HL-60 (cell line): ENCODE data around the gene ZNF157.

Source experiments
- DNase-seq, 2 experiments: peaks; one replicate each; pipeline ENCODE4 v3.0.0-alpha.2; 2010 to 2020; ENCODE audit warnings: low read depth in 1 of 2, low spot score in 1 of 2
- H3K27ac ChIP-seq: fragments of 250-450 bp; sonication (Bioruptor Pico); replicated peaks from 2 replicates; pipeline ENCODE4 v1.5.1; 2020; ENCODE audit warnings: mild to moderate bottlenecking, moderate library complexity
- H3K27me3 ChIP-seq: fragments of 250-450 bp; sonication (Bioruptor Pico); 2 replicates; pipeline ENCODE4 v1.5.1; 2021; ENCODE audit warnings: mild to moderate bottlenecking, moderate library complexity; ENCODE audit not compliant: insufficient read depth, poor library complexity, severe bottlenecking
- H3K4me3 ChIP-seq: replicated peaks from 2 replicates; pipeline ENCODE4 v1.5.1; 2011; ENCODE audit warnings: mild to moderate bottlenecking, control low read depth, low read length; ENCODE audit not compliant: insufficient read depth
- GABPA ChIP-seq: IDR thresholded peaks from 2 replicates; pipeline ENCODE4 v1.6.1; 2012; ENCODE audit warnings: low read depth
- POLR2AphosphoS5 ChIP-seq: IDR thresholded peaks from 2 replicates; pipeline ENCODE4 v1.6.1; 2012; ENCODE audit warnings: low read depth
- REST ChIP-seq: IDR thresholded peaks from 2 replicates; pipeline ENCODE4 v1.6.1; 2012; ENCODE audit warnings: low read depth; ENCODE audit not compliant: insufficient replicate concordance
- SPI1 ChIP-seq: IDR thresholded peaks from 2 replicates; pipeline ENCODE4 v1.6.1; 2012; ENCODE audit warnings: low read depth, mild to moderate bottlenecking, borderline replicate concordance
- TF ChIP-seq, protein P1 (sequence below): IDR thresholded peaks from one replicate; pipeline ENCODE4 v1.5.1; 2011; ENCODE audit warnings: low read length, control low read depth, inconsistent platforms; ENCODE audit not compliant: insufficient read depth

Gene ZNF157

DNA sequence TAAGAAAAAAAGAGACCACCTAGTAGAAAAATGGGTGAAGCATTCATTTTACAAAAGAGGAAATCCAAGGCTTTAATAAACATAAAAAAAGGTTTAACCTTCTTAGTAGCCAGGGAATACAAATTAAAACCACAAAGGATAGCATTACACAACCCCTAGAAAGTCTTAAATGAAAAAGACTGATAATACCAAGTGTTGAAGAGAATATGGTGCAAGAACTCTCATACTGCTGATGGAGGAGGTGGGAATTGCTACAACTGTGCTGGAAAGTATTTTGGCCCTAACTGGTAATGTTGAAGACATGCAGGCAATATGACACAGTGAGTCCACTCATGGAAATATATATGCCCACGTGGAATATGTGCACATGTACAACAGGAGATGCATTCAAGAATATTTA lies 90.2 kb downstream of the ZNF157 start:
- TF ChIP-seq REST = no peak
- TF ChIP-seq, protein P1, sequence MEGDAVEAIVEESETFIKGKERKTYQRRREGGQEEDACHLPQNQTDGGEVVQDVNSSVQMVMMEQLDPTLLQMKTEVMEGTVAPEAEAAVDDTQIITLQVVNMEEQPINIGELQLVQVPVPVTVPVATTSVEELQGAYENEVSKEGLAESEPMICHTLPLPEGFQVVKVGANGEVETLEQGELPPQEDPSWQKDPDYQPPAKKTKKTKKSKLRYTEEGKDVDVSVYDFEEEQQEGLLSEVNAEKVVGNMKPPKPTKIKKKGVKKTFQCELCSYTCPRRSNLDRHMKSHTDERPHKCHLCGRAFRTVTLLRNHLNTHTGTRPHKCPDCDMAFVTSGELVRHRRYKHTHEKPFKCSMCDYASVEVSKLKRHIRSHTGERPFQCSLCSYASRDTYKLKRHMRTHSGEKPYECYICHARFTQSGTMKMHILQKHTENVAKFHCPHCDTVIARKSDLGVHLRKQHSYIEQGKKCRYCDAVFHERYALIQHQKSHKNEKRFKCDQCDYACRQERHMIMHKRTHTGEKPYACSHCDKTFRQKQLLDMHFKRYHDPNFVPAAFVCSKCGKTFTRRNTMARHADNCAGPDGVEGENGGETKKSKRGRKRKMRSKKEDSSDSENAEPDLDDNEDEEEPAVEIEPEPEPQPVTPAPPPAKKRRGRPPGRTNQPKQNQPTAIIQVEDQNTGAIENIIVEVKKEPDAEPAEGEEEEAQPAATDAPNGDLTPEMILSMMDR = no peak
- TF ChIP-seq POLR2AphosphoS5 = no peak
- TF ChIP-seq GABPA = no peak
- no peak for TF ChIP-seq SPI1
- Histone ChIP-seq H3K27me3 (no peaks in the 10 kb centered on the region), H3K27ac (no peak overlapping the region), H3K4me3 (no peak overlapping the region)
- no peak for DNase-seq
